Measurements from ENCODE around the gene TRIO.

The TRIO gene

DNA sequence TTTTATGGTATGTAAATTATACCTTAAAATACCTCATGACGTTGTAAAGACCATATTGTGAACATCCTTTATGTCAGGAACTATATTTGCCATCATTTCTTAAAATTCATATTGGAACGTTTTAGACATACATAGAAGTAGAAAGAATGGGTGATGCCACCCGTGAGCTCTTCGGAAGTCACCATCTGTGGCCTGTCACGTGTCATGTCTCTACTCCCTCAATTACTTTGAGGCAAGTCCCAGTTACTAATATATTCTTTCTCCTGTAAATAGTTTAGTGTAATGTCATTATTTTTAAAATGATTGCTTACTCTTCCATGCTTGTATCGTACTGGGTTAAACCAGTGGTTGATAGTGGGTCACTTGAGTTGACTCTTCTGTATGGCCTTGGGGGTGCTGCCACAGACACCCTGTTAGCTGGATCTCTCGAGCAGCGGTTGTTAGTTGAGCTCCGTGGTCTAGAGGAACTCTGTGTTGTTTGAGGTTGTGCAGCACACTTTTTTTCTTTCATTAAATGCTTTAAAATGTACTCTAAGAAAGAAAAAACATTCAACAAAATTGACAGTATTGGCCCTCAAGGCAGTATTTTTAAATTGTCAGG, 66.2 kb downstream of the TRIO start:
- no peak for DNase-seq (ENCODE audit: low read depth)

DNA sequence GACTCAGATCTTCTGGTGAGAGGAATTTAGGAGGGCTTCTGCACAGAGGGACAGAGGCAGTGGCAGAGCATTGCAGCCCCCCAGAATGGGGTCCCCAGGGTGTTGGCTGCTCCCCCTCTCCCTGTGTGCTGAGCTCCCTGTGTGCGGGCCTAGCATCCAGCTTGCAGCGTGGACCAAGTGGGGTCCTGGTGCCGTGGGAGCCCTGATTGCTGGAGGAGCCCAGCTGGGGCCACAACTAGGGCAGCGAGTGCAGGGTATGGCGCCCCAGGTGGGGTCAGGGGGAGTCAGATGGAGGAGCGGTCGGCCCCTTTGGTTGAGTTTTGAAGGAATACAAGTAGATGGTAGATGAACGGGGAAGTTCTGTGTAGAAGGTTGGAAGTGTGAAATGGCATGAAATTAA, 66.7 kb downstream of the TRIO start:
- no peak for DNase-seq (ENCODE audit: low read depth)

DNA sequence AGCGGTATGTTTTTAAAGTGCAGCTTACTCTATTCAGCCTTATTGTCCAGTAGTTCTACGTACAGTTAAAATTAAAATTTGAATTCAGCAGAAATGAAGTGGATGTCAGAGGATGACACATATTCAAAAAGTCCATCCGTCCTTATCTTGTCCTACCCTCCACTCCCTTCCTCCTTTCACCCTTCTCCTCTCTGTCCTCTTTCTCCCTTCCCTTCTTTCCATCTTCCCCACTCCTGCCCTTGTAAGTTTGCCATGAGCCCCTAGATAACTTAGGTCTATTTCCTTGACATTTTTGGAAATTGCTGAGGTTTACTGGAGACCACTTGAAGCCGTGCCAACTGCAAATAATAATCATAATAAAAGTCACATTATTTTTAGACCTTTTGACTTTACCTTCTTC, 67.6 kb downstream of the TRIO start:
- no peak for DNase-seq (ENCODE audit: low read depth)

DNA sequence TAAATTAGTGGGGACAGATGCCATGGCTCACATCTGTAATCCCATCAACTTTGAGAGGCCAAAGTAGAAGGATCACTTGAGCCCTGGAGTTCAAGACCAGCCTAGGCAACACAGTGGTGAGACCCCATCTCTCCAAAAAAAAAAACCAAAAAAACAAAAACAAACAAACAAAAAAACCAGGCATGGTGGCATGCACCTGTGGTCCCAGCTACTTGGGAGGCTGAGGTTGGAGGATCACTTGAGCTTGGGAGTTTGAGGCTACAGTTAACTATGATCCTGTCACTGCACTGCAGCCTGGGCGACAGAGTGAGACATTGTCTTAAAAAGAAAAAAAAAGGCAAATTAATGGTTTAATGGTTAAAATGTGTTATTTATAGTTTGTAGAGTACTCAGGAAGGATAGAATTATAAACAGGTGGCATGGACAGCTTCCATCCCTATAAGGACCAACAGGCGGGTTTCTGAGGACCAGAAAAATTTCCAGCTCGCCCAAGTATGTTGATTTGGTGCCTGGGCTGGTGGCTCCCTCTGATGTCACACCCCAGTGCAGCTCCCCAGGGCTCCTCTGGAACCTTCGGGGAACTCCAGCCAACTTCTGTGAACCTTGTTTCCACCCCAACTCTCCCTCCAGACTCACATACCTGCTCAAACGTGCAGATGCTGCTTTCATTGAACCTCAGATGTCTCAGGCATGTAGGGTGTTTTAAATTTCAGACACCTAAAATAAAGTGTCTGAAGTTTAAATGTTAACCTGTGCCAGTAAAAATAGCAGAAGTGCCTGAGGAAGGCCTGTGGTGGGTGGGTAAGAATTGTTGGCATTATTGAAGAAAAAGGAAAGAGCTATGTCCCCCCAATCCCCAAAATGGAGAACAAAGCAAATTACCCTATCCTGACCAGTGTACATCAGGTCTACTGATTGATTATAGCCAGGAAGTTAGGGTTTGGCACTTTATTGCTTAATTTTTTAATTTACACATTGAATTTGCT, 69.0 kb downstream of the TRIO start:
- DNase-seq (ENCODE audit: low read depth), result no peak

DNA sequence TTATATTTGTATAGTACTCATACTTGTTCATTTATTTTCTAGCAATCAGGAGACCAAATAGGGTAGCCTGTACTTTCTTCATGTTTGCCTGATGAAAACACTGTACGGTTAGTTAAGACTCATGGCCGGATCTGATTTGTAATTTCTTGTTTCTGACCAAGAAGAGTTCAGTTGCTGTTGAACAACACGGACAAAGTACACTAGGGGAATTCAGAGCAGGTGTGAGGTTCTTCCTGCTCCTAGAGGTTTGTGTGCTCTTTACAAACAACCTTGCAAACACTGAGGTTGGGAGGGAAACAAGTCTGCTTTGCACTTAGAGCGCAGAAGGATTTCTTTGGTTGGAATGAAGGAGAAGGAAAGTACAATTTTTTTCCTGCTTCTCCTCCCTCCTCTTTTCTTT, 69.7 kb downstream of the TRIO start:
- DNase-seq (ENCODE audit: low read depth), result no peak

DNA sequence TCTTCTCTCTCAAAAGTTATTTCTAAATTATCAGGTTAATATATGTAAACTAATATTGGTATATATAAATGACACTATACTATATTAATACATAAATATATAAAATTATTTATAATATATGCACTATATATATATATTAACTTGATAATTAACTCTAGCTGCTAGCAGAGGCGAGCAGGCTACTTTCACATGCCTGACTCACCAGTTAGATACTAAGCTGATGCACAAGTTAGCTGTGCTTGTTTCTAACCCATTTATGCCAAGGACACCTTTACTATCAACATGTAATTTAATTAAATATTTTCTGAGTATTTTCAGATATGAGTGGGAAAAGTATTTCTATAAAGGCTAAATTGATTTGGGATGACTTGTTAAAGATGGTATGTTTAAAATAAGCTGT, 70.1 kb downstream of the TRIO start:
- DNase-seq (ENCODE audit: low read depth), result no peak

DNA sequence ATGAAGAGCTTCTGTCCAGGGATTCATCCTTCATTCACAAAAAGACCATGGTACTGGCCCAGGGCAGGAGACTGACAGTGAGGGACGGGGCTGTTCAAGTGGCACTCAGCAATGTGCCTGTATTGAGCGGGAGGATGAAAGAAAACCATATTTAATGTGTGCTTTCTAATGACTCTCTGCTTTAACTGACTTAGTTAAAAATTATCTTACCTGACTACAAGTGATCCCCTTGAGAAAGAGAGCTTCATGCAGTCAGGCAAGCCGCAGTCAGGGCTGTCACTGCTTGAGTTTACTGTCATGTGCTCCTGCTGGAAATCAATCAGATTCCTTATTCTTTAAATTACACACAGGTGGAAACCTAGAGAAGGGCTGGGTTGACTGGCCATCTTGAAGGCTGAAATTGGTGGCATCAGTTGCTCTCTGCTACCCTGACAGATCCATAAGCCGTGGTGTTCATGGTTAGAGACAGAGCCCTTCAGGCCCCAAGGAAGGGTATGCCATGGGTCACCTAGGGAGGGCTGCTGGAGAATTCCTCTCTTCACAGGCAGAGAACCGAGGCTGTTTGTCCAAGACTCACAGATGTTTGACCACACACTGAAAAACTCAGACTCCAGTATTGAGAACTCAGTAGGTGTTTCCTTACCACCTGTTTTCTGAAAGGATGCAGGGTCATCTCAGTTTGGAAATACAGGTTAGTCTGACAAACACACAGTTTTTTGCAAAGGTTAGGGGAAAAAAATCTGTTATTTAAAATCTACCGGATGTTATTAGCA, 70.9 kb downstream of the TRIO start:
- DNase-seq (ENCODE audit: low read depth), result no peak

DNA sequence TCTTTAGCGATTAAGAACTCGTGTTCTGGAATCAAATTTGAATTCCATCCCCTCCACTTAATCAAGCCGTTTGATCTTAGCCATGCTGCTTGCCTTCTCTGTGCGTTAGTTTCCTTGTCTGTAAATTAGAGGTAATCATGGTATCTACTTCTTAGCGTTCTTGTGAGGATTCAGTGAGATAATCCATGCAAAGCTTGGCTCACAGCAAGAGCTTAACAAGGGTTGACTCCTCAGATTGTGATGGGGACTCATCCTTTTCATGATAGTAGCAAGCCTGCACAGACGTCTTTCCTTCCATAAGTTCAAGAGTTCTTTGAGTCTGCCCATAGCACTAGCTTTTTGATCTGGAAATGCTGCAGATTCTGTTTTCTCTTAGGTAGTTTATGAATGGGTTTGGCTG, 72.8 kb downstream of the TRIO start:
- DNase-seq (ENCODE audit: low read depth), result no peak

DNA sequence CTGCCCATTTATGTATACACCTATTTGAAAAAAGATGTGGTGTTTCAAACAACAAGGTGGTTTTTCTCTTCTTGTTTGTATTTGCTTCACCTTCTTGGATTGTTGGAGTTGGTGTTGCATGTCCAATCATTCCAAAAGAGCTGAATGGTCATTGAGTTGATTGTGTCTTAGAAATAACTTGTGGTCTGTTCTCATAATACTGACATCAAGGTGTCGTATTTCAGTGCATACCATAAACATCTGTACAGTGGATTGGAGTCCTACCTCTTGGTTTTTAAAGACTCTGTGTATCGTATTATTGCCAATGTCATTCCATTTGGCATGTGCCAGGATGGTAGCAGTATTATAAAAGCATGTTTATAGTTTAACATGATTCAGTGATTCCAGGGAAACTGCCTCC, 73.2 kb downstream of the TRIO start:
- DNase-seq (ENCODE audit: low read depth), result no peak

DNA sequence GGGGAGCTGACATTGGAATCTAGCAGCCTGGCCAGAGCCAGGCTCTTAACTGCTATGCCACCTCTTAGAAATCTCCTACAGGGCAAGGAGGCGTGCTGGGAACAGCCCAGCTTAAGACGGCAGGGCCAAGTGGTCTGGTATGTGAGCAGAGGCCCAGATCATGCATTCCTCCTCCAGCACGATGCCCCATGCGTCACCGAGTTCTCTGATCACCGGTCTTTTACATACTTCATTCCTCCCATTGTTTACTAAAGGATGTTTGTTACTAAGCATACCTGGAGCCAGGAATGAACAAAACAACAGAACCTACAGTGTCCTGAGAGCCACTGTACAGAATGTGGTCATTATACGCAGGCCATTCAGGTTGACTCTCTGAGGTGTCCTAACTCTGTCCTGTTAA, 73.8 kb downstream of the TRIO start:
- no peak for DNase-seq (ENCODE audit: low read depth)

DNA sequence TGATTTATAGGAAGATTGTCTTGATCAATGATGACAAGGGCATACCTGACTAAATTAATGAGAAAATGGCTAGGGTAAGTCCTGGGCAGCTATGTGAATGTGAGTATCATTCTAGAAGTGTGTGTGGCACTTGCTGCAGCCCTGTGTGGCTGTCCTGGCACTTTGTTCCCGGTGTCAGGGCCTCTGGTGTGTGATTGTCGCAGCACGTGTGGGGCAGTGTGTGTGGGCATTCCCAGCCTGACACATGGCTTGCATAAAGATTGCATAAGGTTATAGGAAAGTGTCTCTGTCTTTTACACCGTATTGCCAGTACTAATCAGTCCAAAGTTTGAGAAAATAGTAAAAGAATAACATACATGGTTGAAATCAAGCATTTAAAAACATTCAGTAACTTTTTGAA, 74.4 kb downstream of the TRIO start:
- no peak for DNase-seq (ENCODE audit: low read depth)

DNA sequence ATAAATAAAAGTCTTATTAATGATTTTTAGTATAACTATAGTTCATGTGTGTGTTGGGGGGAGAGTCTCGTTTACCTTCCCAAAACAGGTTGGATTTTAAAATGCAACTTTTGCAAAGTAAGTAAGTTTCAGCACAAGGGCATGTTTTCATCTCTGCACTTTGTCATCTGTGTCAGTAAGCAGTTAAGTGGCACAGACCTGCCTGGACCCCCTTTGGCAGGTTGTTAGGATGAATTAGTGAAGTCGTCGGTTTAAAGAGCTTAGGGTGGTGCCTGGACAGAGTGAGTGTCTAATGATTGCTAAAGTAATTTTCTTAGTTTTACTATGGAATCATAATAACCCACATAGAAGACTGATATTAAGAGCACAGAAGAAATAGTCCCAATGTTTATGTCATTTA, 74.9 kb downstream of the TRIO start:
- no peak for DNase-seq (ENCODE audit: low read depth)

DNA sequence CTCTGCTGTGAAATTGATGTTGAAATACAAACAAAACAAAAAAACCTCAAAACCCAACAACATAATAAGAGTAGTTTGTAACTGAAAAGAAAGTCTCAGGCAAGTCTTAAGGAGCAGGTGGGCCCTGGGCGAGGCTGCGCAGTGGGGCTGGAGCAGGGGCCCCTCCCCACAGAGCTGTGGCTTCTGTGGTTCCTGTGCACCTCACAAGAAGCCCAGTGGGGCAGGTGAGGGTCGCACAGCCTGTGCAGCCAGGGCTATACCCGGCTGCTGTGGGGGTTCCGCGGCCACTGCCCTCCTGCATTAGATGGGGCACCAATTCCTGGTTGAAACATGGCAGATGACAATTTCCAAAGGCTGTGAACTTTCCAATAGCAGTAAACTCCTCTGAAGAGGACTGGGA, 75.3 kb downstream of the TRIO start:
- no peak for DNase-seq (ENCODE audit: low read depth)

DNA sequence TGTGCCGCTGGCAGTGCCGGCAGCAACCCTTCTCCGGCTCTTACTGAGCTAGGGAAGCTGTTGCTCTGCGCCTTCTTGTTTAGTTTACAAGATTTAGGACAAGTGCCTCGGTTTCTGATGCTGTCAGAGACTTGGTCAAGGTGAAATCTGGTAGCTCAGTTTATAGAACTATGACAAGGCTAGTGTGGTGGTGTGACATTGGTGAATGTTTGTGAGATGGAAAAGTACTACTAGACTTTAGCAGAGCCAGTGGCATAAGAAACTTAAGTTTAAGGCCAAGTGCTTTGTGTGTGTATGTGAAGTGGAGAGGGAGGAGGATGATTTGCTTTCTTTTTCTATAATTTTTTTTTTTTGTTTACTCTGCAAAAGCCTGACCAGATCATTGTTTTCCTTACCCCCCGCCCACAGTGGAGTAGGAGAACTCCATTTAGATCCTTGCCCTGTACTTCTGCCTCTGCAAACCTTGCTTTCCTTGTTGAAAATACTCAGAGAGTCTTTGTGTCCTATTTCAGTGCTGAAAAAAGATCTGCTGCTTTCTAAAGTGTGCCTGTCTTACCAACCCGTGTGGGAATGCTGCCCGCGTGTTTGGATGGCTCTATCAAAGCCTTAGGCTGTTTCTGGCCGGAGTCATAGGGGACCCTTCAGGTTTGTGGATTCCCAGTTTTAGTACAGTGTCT, 75.9 kb downstream of the TRIO start:
- no peak for DNase-seq (ENCODE audit: low read depth)

DNA sequence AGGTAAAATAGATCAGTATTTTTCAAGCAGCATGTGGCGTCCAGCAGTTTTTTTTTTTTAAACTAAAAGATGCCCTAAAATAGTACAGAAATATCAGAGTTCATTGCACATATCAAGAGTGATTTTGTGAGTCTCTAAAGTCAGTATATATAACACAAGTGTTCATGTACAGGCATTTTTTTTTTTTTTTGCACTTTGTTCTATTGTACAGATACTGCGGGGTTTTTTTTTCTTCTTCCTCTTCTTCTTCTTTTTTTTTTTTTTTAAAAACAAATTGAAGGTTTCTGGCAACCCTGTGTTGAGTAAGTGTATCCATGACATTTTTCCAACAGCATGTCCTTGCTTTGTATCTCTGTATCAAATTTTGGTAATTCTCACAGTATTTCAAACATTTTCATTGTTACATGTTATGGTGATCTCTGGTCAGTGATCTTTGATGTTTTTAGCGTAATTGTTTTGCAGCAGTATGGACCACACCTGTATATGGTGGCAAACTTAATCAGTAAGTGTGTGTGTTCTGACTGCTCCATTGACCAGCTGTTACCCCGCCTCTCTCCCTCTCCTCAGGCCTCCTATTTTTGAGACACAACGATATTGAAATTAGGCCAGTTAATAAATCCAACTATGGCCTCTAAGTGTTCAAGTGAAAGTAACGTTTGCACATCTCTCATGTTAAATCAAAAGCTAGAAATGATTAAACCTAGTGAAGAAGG, 76.8 kb downstream of the TRIO start:
- no peak for DNase-seq (ENCODE audit: low read depth)

DNA sequence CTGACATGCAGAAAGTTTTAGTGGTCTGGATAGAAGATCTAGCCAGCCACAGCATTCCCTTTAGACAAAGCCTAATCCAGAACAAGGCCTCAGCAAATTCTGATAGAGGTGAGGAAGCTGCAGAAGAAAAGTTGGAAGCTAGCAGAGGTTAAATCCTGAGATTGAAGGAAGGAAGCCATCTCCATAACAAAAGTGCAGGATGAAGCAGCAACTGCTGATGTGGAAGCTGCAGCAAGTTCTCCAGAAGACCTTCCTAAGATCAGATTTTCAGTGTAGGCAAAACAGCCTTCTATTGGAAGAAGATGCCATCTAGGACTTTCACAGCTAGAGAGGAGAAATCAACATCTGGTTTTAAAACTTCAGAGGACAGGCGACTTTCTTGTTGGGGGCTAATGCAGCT, 77.5 kb downstream of the TRIO start:
- no peak for DNase-seq (ENCODE audit: low read depth)

DNA sequence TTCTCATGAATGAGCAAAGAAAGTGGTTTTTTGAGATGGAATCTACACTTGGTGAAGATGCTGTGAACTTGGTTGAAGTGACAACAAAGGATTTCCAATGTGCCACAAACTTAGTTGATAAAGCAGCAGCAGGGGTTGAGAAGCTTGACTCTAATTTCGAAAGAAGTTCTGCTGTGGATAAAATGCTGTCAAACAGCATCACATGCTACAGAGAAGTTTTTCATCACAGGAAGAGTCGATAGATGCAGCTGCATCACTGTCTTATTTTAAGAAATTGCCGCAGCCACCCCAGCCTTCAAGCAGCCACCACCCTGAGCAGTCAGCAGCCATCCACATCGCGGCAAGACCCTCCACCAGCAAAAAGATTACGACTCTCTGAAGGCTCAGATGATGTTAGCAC, 78.6 kb downstream of the TRIO start:
- no peak for DNase-seq (ENCODE audit: low read depth)

DNA sequence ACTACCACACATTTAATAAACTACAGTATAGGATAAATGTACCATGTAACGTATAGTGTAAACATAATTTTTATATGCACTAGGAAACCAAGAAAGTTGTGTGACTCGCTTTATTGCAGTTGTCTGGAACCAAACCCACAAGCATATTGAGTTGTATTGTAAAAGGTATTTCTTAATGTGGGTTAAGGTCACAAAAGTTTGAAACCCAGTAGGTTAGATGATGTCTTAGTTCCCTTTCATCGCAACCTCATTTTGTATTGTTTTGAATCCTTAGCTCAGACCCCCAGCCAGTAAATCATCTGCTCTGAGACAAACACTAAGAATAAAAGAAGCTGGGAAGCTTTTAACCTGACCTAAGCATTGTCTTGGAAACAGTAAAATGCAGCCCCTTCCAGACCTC, 79.1 kb downstream of the TRIO start:
- DNase-seq (ENCODE audit: low read depth), result no peak

DNA sequence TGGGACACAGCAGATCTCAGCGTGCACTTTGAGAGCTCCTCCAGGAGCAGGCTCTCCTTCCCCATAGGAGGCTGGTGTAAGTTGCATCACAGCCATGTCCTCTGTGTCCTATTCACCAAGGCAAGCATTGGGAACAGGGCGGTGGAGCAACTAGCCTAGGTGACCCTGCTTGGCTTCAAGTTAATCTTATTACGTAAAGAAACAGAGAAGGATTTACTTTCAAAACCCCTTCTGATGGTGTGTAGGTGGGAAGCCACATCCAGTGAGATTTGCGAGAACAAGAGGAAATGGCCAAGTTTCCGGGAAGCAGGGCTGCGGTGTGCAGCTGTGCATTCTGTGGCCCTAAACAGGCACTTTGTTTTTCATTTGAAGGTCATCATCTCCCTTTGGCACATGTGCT, 80.2 kb downstream of the TRIO start:
- DNase-seq (ENCODE audit: low read depth), result no peak

DNA sequence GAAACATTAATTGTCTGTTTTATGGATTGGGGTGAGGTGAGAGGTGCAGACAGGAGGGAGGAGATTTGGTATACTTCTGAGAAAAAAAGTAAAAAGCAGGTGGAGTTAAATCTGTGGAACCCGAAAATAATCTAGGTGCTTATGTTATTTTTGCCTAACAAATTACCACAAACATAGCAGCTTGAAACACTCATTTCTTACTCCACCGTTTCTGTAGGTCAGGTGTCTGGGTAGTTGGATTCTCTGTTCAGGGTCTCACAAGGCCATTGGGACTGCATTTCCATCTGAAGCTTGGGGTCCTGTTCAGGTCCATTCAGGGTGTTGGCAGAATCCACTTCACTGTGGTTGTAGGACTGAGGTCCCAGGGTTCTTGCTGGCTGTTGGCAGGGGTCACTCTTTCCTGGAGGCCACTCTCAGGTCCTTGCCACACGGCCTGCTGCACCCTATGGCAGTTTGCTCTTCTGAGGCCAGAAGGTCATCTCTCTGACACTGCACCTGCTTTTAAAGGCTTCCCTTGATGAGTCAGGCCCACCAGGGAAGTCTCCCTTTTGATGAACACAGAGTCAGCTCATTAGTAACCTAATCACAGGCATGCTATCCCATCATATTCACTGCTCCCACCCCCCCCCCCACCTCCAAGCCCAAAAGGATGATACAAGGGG, 82.2 kb downstream of the TRIO start:
- no peak for DNase-seq (ENCODE audit: low read depth)

DNA sequence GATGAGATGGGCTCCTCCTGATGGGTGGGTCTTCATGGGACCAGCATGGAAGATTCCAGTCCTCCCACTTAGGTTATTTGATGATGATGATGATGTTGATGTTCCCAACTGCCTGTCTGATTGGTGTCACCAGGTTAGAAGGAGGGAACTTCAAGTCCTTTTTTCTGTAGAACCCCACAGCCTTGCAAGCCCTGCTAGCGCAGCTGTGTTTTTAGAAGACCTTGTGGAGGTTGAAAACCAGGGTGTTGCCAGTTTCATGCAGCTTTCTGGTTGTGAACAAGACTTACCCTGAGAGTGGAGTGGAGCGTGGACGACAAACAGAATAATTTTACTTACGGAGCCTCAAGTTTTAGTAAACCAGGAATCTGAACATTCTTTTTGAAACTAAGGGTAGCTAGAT, 83.0 kb downstream of the TRIO start:
- no peak for DNase-seq (ENCODE audit: low read depth)

All from non-pigmented ciliary epithelial cell (primary cell).